ENCODE measurements around the gene GALE. TPM values are rescaled to one million over a fixed set of nuclear protein-coding genes. Genes with fewer than 3 reads are reported as not detected.
"Not testable (repeated sequence)": the region's sequence is repeated elsewhere in the genome, so short reads cannot be mapped to it uniquely, and the experiment has no call there.

Gene GALE
- total RNA-seq, 3 donors from 2014 or later: 9.9 to 31.2 (median 28.2) TPM

DNA sequence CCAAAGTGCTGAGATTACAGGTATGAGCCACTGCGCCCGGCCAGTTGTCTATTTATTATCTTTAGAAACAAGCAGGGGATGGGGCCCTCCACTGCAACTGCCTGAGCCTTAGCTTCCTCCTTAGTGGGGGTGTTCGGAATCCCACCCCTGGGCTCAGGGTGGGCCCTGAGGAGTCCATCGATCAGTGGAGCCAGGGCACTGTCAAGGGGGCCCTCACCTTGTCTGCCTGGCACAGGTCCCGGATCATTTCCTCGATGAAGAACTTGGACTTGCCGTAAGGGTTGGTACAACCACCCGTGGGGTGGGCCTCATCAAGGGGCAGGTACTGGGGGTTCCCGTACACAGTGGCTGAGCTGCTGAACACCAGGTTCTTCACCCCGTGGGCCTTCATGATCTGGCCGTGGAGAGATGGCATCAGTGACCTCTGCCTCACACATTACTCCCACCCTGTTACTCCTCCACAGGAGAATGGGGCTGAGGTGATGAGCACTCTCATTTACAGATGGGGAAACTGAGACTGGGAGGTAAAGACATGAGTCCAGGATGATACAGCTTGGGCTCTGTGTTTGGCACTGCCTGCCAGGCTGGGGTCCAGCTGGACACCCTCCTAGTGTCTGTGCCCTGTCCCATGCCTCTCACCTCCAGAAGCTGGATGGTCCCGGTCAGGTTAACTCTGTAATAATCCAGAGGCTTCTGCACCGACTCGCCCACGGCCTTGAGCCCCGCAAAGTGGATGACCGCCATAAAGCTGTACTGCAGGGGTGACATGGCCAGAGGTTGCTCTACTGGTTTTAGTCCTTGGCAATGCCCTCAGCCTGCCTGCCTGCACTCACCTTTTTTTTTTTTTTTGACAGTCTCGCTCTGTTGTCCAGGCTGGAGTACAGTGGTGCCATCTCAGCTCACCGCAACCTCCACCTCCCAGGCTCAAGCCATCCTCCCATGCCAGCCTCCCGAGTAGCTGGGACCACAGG, 2.8 kb downstream of the GALE start:
- peaks cover 6% of the 10 kb centered on the region in 2 donors for H3K4me1 ChIP-seq
- no peak for DNase-seq (ENCODE audit: low spot score in 2 of 2)
- intact Hi-C loops (cut with DNase I; ENCODE audit: low total_unique reads): no loop called here
- H3K27ac ChIP-seq: peak overlapping the region; percentile 2 to 92
- H3K36me3 ChIP-seq: no peaks in the 10 kb centered on the region
- H3K27me3 ChIP-seq: no peaks in the 10 kb centered on the region
- no peaks in the 10 kb centered on the region for H3K9me3 ChIP-seq
- TF ChIP-seq, protein P1, sequence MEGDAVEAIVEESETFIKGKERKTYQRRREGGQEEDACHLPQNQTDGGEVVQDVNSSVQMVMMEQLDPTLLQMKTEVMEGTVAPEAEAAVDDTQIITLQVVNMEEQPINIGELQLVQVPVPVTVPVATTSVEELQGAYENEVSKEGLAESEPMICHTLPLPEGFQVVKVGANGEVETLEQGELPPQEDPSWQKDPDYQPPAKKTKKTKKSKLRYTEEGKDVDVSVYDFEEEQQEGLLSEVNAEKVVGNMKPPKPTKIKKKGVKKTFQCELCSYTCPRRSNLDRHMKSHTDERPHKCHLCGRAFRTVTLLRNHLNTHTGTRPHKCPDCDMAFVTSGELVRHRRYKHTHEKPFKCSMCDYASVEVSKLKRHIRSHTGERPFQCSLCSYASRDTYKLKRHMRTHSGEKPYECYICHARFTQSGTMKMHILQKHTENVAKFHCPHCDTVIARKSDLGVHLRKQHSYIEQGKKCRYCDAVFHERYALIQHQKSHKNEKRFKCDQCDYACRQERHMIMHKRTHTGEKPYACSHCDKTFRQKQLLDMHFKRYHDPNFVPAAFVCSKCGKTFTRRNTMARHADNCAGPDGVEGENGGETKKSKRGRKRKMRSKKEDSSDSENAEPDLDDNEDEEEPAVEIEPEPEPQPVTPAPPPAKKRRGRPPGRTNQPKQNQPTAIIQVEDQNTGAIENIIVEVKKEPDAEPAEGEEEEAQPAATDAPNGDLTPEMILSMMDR (IDR thresholded peaks at IDR 0.05): no peak
- no peak for TF ChIP-seq POLR2AphosphoS5 (IDR thresholded peaks at IDR 0.05)
- no peak for TF ChIP-seq POLR2A (IDR thresholded peaks at IDR 0.05)
- no peak overlapping the region for H3K4me3 ChIP-seq

DNA sequence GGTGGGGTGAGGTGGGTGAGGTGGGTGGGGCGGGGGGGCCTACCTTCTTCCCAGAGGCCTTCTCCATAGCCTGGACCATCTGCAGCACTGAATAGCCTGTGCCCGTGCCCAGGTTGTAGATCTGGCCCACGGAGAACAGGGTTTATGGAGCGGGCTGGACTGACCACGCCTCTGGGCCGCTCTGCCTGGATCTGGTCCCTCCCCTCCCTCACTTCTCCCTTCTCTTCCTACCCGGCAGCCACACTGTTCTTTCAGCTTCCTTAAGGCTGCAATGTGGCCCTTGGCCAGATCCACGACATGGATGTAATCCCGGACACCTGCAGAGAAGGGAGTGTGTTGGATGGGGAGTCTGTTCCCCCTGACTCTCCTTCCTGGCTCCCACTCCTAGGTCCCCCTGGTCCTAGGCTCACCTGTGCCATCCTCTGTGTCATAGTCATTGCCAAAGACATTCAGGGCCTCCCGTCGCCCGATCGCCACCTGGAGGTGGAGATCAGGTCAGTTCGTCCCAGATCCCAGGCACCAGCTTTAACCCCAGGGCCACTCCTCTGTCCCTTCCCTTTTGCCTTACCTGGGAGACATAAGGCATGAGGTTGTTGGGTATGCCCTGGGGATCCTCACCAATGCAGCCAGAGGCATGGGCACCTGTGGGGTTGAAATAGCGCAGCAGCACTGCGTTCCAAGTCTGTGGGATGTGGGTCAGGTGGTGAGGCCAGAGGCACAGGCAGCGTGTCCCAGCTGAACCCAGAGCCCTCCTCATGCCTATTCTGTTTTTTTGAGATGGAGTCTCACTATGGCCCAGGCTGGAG, 3.9 kb downstream of the GALE start:
- Histone ChIP-seq H3K27me3 (no peaks in the 10 kb centered on the region), H3K9me3 (no peaks in the 10 kb centered on the region), H3K4me1 (peaks cover 6 to 16% of the 10 kb centered on the region in 2 donors), H3K36me3 (no peaks in the 10 kb centered on the region), H3K27ac (peak overlapping the region; percentile 39 to 54), H3K4me3 (no peak overlapping the region)
- DNase-seq (ENCODE audit: low spot score in 2 of 2): peak in 1 of 2 donors; percentile 55
- intact Hi-C loops (cut with DNase I; ENCODE audit: low total_unique reads): no loop called here
- TF ChIP-seq, protein P1 (IDR thresholded peaks at IDR 0.05): peak in 1 of 3 donors; percentile 24
- TF ChIP-seq POLR2AphosphoS5 (IDR thresholded peaks at IDR 0.05): no peak

DNA sequence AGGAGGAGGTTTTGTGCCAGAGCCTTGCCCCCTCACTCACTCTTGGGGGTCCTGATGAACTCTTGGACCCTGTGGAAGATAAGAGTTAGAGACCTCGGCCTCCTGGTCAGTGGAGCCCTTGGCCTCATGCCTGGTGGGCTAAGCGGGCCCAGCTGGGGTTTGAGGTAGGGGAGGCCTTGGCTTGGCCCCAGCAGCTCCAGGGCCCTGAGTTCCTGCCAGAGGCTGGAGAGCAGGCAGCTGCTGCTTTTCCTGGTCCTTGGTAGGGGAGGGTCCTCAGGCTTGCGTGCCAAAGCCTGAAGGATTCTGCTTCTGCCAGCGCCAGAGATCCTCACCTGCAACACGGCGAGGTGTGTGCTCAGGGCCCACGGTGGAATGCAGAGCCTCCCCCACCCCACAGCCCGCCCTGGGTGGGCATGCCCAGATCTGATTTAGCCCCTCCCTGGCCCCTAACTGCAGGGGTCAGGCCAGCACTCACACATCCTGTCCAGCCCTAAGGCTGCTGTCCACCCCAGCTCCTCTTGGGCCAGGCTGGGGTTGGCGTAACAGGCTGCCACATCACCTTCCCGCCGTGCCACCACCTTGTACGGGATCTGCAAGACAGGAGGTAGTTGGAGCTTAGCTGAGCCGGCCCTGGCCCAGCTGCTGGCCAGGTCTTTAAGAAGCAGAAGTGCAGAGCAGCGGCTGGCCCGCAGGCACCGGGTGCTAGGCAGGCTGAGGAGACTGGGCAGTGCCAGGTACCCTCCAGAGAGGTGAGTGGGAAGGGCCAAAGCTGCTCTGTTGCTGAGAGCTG, 4.7 kb downstream of the GALE start:
- DNase-seq (ENCODE audit: low spot score in 2 of 2): no peak
- intact Hi-C loops (cut with DNase I; ENCODE audit: low total_unique reads): no loop called here
- TF ChIP-seq, protein P1 (IDR thresholded peaks at IDR 0.05): no peak
- TF ChIP-seq POLR2AphosphoS5 (IDR thresholded peaks at IDR 0.05) (no peak), POLR2A (IDR thresholded peaks at IDR 0.05) (no peak)
- Histone ChIP-seq H3K4me1 (peaks cover 6 to 16% of the 10 kb centered on the region in 2 donors), H3K9me3 (no peaks in the 10 kb centered on the region), H3K27ac (peak overlapping the region; percentile 39 to 54), H3K4me3 (no peak overlapping the region), H3K27me3 (no peaks in the 10 kb centered on the region), H3K36me3 (no peaks in the 10 kb centered on the region)

- intact Hi-C loops (cut with DNase I; ENCODE audit: low total_unique reads): not testable (repeated sequence)
- peaks cover 4 to 19% of the 10 kb centered on the region in 2 donors for H3K4me1 ChIP-seq
Measured at GRCh38 chr1:23794732-23795182, 5.8 kb downstream of the GALE start.

More at GRCh38 chr1:23794732-23795182, 5.8 kb downstream of the GALE start:
- not testable (repeated sequence) for DNase-seq (ENCODE audit: low spot score in 2 of 2); H3K27me3 ChIP-seq; H3K9me3 ChIP-seq; H3K36me3 ChIP-seq; H3K27ac ChIP-seq; H3K4me3 ChIP-seq
